ENCODE data around the gene FBN3.
A peak's percentile ranks its signal among the peaks of the same experiment; 100 is the strongest.
"Not testable (repeated sequence)": the region's sequence is repeated elsewhere in the genome, so short reads cannot be mapped to it uniquely, and the experiment has no call there.

FBN3 gene

DNA sequence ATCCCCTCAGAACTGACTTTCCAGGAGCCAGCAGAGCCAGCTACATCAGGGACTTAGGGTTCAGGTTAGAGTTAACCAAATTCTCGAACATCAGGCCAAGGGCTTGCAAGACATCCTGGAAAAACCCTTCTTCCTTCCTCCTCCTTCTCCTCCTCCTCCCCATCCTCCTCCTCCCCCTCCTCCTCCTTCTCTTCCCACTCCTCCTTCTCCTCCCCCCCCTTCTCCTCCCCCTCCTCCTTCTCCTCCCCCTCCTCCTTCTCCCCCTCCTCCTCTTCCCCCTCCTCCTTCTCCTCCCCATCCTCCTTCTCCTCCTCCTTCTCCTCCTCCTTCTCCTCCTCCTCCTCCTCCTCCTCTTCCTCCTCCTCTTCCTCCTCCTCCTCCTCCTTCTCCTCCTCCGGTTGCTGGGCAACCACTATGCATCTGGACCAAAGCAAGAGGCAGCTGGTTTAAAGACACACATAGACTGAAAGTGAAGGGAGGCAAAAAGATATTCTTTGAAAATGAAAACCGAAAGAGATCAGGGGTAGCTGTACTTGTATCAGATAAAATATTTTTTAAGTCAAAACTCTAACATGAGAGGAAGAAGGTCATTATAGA, 102.7 kb downstream of the FBN3 start:
- DNase-seq = no peak

DNA sequence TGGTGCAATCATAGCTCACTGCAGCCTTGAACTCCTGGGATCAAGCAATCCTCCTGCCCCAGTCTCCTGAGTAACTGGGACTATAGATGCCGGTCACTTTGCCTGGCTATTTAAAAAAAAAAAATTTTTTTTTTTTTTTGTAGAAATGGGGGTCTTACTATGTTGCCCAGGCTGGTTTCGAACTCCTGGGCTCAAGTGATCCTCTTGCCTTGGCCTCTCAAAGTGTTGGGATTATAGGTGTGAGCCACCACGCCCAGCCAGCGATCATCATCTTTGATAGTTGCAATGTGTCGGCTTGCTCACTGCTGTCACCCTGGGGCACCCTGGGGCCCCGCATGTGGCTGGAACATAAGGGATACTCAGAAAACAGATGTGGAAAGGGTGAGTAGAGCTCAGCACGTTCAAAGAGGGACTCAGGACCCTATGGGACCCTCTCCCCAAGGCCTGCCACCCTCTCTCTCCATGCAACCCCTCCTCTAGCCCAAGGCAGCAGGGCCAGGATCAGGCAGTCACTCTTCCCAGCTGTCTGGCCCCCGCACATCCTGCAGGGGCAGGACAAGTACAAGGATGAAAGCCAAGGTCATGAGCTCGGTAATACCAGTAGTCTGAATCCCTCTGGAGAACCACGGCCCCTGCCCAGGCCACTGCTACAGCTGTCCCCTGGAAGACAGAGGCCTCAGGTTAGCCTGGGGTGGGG, 103.4 kb downstream of the FBN3 start:
- DNase-seq = no peak

DNA sequence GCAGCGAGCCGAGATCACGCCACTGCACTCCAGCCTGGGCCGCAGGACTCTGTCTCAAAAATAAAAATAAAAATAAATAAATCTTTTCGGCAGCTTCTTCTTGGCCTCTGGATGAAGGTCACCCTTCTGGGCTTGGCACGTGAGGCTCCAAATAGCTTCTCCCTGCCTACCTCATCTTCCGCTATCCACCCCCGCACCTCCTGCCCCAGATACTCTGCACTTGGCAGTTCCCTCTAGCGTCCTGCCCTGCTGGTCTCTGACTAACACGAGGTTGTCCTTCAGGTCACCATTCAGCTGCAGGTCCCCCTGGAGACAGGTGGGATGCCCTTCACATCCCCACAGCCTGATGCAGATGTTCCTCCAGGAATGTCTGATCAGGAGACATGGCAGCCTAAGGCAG, 105.4 kb downstream of the FBN3 start:
- no peak for DNase-seq

DNA sequence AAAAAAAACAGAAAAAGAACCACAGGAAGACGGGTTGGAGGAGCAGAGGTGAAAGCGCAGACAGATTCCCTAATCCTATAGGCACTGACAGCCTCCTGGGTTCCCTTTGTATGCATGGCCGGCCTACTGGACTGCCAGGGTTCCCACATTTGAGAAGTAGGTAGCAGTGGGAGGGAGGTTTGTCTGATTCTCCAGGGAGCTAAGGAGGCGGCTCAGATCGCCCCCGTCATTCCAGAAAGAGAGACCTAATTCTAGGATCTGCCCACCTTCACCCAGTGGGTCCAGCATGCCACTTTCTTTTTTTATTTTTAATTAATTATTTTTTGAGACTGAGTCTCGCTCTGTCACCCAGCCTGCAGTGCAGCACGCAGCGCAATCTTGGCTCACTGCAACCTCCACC, 106.5 kb downstream of the FBN3 start:
- DNase-seq = no peak

DNA sequence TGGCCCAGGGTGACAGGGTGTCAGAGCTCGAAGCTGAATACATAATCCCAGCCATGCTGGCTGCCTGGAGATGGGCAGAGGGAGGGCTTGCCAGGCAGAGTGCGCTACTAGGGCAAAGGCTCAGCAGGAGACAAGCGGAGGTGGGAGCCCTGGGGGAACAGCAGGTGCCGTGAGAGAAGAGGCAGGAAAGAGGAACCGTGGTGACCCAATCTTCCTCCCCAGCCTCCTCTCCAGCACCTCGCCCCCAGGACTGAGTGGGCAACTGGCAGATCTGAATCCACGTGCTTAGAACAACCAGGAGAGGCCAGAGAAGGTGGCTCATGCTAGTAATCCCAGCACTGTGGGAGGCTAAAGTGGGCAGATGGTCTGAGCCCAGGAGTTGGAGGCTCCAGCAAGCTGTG, 107.9 kb downstream of the FBN3 start:
- DNase-seq = peak; percentile 45

DNA sequence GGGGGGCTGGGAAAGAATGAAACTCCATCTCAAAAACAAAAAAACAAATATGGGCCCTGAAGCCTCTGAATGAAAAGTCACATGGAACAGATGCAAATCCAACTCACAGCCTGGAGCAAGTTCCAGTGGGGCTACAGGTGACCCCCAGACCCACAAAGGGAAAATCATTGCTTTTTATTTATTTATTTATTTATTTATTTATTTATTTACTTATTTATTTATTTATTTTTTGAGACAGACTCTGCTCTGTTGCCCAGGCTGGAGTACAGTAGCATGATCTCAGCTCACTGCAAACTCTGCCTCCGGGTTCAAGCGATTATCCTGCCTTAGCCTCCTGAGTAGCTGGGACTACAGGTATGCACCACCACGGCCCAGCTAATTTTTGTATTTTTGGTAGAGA, 110.2 kb downstream of the FBN3 start:
- DNase-seq = no peak

DNA sequence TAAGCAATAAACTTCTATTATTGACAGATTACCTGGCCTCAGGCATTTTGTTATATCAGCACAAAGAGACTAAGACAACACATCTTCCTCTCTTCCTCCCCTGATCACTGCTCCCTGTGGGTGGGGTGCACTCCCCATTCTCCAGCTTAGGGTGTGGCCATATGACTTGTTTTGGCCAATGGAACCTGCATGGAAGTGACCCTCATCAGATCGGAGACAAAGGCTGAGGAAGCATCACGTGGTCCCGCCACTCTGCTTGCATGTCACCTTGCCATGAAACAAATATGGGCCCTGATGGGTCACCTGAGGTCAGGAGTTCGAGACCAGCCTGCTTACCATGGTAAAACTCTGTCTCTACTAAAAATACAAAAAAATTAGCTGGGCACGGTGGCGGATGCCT, 110.6 kb downstream of the FBN3 start:
- no peak for DNase-seq

DNA sequence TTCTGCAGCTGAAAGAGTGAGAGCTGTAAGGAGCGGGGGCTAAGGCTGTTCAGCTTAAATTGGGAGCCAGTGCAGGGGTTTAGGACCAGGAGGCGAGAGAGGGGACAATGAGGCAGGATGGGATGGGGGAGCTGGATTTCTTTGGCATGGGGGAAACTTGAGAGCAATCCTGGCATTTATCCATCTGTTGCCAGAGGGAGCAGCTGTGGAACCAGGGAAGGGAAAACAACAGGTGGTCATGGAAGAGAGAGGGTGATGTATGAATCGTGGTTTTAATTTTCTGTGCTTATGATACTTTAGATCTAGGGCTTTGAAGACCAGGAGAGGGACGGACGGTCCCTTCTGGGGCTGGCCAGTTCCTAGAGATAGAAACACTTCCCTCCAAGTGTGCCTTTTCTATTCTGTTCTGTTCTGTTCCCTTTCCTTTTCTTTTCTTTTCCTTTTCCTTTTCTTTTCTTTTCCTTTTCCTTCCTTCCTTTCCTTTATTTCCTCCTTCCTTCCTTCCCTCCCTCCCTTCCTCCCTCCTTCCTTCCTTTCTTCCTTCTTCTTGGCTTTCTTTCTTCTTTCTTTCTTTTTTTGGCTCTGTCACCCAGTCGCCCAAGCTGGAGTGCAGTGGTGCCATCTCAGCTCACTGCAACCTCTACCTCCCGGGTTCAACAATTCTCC, 112.8 kb downstream of the FBN3 start:
- DNase-seq = no peak

DNA sequence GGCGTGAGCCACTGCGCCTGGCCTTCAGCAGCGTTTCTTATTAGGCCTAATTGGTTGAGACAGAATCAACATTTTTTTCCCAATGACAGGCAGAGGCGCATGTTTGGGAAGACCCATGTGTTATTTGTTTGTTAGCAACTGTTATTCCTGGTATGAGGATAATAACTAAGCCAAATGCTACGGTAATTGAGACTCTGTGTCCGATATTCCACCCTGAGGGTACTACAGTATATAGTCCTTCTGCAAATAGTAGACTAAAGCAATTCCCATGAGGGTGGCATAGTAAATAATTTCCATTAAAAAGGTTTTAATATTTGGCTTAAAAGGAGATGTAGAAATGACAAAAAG, 115.2 kb downstream of the FBN3 start:
- no peak for DNase-seq

DNA sequence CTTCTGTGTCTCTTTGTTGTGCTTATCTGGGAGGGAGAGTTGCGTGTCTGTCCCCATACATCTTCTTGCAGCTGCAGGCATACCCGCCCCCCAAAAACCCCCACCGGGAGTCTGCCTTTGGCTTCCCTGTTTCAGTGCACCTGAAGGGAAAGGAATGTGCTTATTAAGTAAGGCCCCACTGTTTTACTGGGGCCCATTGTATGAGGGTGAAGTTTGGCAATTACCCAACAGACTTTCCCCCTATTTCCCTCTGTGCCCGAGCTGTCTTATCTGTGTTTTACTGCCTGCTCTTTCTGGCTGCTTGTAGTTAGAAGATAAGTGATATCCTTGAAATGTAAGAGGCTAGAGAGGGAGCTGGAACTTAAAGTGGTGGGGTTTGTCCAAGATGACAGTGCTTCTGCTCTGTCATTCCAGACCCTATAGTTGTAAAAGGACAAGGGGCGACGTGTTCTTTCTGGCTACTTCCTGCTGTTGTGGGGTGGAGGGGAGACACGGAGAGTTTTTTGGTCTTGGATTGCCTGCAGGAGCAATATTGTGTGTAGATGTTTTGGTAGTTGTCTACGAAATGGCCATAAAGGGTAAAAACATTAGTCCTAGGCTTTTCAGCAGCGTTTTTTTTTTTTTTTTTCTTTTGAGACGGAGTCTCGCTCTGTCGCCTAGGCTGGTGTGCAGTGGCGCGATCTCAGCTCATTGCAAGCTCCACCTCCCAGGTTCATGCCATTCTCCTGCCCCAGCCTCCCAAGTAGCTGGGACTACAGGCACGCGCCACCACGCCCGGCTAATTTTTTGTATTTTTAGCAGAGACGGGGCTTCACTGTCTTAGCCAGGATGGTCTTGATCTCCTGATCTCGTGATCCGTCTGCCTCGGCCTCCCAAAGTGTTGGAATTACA, 115.9 kb downstream of the FBN3 start:
- DNase-seq = peak; percentile 96

DNA sequence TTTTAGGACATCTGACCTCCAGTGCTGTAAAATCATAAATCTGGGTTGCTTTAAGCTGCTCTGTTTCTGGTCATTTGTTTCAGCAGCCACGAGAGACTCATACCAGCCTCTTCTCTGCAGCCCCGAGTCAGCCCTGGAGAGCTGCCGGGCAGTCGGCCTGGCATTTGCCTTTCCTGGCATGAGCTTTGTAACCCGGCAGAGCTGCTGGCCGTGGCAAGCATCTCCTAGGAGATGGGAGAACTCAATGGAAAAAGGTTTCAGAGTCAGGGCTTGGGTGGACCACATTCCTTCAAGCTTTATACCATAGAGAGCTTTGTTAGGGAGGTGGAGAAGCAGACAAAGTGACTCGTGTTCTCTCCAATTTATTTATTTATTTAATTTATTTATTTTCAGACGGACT, 118.4 kb downstream of the FBN3 start:
- DNase-seq = no peak

DNA sequence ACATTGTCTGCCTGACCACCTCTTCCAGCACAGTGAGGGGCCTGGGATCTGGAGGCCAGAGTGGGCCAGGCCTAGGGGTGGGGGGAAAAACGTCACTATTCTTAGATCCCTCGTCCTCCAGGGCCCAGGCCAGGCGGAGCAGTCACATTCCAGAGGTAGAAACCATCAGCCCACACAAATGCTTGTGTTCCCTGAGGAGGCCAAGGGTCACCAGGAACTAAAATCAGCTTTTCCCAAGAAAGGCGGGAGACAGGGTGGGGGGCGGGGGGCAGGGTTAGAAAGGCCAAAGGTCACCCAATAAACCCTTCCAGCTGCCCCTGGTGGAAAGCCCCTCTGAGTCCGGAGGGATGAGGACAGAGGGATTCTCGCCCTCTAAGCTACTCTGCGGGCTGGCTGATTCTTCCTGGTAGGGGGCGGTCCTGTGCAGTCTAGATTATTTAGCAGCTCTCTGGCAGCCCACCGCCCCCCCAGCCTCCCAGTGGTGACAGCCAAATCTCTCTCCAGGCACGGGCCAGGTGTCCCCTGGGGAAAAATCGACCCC, 120.4 kb downstream of the FBN3 start:
- DNase-seq = no peak

DNA sequence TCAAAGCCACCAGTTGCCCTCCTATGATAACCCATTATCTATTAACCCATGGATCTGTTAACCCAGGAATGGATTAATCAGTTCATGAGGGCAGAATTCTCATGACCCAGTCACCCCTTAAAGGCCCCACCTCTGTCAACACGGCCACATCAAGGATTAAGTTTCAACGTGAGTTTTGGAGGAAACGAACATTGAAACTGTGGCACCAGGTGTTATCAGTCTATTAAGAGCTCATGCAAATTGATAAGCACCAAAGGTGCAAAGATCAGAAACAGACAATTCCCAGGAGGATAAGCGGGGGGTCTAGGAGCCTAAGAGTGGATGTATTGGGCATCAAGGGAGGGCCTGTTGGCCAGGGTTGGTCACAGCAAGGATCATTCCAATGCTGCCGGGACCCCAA, 124.1 kb downstream of the FBN3 start:
- no peak for DNase-seq

DNA sequence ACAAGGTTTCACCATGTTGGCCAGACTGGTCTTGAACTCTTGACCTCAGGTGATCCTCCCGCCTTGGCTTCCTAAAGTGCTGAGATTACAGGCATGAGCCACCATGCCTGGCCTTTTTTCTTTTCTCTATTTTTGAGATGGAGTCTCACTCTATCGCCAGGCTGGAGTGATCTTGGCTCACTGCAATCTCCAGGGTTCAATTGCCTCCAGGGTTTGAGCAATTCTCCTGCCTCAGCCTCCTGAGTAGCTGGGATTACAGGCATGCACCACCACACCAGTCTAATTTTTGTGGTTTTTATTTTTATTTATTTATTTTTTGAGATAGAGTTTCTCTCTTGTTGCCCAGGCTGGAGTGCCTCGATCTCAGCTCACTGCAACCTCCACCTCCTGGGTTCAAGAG, 125.1 kb downstream of the FBN3 start:
- not testable (repeated sequence) for DNase-seq

DNA sequence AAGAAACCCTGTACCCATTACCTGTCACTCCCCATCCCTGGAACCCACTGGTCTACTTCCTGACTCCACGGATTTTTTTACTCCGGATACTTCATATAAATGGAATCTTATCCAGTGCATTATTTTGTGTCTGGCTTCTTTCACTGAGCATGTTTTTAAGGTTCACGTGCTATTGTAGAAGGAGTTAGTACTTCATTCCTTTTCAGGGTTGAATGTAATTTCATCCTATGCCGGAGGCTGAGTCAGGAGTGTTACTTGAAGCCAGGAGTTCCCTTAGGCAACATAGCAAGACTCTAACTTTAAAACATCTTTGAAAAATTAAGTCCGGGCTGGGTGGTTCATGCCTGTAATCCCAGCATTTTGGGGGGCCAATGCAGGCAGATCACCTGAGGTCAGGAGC, 126.0 kb downstream of the FBN3 start:
- DNase-seq = no peak

DNA sequence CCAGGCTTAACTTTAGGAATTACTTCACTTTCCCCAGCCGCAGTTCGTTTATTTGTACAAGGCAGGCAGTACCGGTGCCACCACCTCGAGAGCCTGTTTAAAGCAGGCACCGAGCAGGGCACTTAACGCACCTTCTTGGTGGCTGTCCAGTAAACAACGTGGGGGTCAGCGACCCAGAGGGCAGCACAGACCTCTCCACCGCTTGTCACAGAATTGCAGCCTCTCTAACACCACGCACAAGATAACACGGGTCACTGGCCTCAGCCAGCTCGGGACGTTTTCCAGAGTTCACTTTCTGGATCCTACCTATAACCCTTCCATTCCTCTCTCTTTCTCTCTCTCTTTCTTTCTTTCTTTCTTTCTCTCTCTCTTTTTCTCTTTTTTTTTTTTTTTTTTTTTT, 127.1 kb downstream of the FBN3 start:
- DNase-seq = no peak

DNA sequence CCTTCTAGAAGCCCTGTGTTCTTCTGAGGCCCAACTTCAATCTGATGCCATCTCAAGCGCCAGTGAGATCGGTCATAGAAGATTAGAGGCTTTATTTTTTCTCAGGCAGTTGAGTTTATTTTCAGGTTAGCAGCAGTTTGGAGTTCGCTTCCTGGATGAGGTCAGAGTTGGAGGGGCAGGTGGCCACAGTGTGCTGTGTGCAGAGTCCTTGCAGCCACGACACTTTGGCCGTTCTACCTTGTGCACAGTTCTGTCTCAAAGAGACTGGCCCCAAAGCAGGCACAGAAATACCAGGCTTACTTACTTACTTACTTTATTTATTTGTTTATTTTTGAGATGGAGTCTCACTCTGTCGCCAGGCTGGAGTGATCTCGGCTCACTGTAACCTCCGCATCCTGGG, 128.0 kb downstream of the FBN3 start:
- DNase-seq = no peak

DNA sequence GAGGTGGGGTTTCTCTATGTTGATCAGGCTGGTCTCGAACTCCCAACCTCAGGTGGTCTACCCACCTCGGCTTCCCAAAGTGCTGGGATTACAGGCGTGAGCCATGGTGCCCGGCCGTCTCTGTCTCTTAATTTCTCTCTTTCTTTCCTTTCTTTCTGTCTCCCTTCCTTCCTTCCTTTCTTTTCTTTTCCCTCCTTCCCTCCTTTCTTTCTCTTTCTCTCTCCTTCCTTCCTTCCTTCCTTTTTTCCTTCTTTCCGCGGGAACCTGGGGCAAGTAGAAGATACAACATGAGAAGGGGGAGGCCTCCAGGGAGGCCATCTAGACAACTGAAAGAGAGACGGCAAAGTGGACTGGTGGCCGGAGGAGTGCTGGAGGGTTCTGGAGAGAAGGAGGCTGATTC, 128.7 kb downstream of the FBN3 start:
- DNase-seq = no peak

DNA sequence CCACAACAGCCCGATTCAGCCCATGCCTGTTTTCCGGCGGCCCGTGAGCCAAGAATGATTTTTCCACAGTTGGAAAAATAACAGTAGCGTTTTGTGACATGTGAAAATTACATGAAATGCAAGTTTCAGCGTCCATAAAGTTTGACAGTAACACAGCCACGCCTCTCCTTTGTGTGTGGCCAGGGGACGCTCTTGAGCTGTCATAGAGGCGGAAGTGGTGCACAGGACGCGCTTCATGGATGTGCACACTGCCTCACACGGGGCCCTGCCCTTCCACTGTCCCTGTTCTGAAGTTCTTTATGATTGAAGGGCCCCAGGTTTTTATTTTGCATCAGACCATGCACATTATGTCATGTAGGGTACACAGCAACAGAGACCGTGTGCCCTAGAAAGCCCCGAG, 131.6 kb downstream of the FBN3 start:
- DNase-seq = peak; percentile 90
